Neural progenitor cell (in vitro differentiated cells): ENCODE measurements around the gene MACROH2A2.

Source experiments
- EZH2 ChIP-seq: fragments of 200-600 bp; sonication (generic); IDR thresholded peaks from 2 replicates; pipeline ENCODE4 v1.6.1; 2017; ENCODE audit warnings: antibody characterized with exemption, mild to moderate bottlenecking, moderate library complexity
- TF ChIP-seq, protein P1 (sequence below): fragments of 200-600 bp; sonication (generic); IDR thresholded peaks from 2 replicates; pipeline ENCODE4 v1.5.1; 2017; ENCODE audit warnings: antibody characterized with exemption, mild to moderate bottlenecking

DNA sequence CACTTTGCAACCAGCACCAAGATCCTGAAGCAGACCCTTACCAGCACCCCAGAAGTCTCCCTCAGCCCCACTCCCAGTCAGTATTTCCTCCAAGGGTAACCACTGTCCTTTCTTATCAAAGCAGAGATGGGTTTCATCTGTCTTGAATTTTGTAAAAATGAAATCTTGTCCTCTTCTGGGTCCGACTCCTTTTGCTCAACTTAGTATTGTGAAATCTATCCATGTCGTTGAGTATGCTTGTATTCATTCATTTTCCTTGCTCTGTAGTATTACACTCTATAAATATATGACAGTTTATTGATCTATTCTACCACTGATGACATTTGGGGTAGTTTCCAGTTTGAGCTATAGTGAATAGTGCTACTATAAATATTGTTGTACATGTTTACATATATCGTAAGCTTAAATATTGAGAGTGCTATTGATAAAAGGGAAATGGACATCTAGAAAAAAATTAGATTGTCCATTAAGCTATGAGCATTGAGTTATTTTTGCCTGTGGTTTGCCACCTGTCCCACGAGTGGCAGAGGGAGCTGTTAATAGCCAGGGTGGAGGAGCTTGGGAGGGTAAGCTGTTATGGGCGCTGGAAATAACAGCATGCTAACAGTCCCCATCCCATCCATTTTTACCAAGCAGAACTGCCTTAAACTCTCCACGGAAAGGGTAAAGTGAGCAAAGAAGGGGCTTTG, 43.5 kb downstream of the MACROH2A2 start:
- TF ChIP-seq, protein P1, sequence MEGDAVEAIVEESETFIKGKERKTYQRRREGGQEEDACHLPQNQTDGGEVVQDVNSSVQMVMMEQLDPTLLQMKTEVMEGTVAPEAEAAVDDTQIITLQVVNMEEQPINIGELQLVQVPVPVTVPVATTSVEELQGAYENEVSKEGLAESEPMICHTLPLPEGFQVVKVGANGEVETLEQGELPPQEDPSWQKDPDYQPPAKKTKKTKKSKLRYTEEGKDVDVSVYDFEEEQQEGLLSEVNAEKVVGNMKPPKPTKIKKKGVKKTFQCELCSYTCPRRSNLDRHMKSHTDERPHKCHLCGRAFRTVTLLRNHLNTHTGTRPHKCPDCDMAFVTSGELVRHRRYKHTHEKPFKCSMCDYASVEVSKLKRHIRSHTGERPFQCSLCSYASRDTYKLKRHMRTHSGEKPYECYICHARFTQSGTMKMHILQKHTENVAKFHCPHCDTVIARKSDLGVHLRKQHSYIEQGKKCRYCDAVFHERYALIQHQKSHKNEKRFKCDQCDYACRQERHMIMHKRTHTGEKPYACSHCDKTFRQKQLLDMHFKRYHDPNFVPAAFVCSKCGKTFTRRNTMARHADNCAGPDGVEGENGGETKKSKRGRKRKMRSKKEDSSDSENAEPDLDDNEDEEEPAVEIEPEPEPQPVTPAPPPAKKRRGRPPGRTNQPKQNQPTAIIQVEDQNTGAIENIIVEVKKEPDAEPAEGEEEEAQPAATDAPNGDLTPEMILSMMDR, result no peak
- TF ChIP-seq EZH2, result no peak
